K562 (cell line): ENCODE measurements around the gene HBB.

Experiments used
- EWSR1 ChIP-seq: fragments of 450-650 bp; IDR thresholded peaks from 2 replicates; pipeline ENCODE4 v1.6.1; 2018; ENCODE audit warnings: borderline replicate concordance, mild to moderate bottlenecking, low read depth, moderate library complexity; ENCODE audit not compliant: partially characterized antibody
- FOXP1 ChIP-seq: sonication (generic); formaldehyde crosslinking; IDR thresholded peaks from 2 replicates; pipeline ENCODE4 v1.8.0; 2022; ENCODE audit warnings: mild to moderate bottlenecking, missing genetic modification reagents
- FUS ChIP-seq: fragments of 200-400 bp; formaldehyde crosslinking; optimal IDR thresholded peaks from 2 replicates; pipeline ENCODE3; 2017; ENCODE audit warnings: low read depth, low read length
- GATA2 ChIP-seq: sonication (generic); formaldehyde crosslinking; IDR thresholded peaks from 2 replicates; pipeline ENCODE4 v1.4.0; 2020; ENCODE audit warnings: mild to moderate bottlenecking, missing genetic modification reagents
- NR2C1 ChIP-seq, 2 experiments: fragments of 450-650 bp; IDR thresholded peaks; 2 replicates each; pipeline ENCODE4 v1.6.1; 2017; ENCODE audit warnings: mild to moderate bottlenecking in 2 of 2, antibody characterized with exemption in 1 of 2, inconsistent platforms in 1 of 2, missing compliant biosample characterization in 1 of 2, missing genetic modification characterization in 1 of 2
- POLR2A ChIP-seq: fragments of 450-650 bp; conservative IDR thresholded peaks from 2 replicates; pipeline ENCODE4 v1.6.1; 2016
- POLR2AphosphoS5 ChIP-seq: IDR thresholded peaks from 2 replicates; pipeline ENCODE4 v1.6.1; 2011; ENCODE audit warnings: mild to moderate bottlenecking, low read depth, low read length, moderate library complexity; ENCODE audit not compliant: control insufficient read depth, insufficient read depth
- SMARCA5 ChIP-seq: fragments of 450-650 bp; IDR thresholded peaks from 2 replicates; pipeline ENCODE4 v1.6.1; 2016
- TF ChIP-seq, protein P1 (sequence below): IDR thresholded peaks from 2 replicates; pipeline ENCODE4 v1.6.1; 2011; ENCODE audit not compliant: insufficient read length; ENCODE audit errors: extremely low read depth

GRCh38 chr11:5192738-5193137 lies 34.1 kb downstream of the HBB start:
- no peak for TF ChIP-seq SMARCA5
- TF ChIP-seq, protein P1, sequence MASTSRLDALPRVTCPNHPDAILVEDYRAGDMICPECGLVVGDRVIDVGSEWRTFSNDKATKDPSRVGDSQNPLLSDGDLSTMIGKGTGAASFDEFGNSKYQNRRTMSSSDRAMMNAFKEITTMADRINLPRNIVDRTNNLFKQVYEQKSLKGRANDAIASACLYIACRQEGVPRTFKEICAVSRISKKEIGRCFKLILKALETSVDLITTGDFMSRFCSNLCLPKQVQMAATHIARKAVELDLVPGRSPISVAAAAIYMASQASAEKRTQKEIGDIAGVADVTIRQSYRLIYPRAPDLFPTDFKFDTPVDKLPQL: no peak
- TF ChIP-seq POLR2AphosphoS5: no peak
- TF ChIP-seq POLR2A: no peak
- no peak for TF ChIP-seq FOXP1 (CRISPR knock-in tag)
- no peak for TF ChIP-seq EWSR1
- no peak for TF ChIP-seq NR2C1 (IDR thresholded peaks at IDR 0.05)
- TF ChIP-seq NR2C1 (tag; IDR thresholded peaks at IDR 0.05): no peak
- no peak for TF ChIP-seq GATA2 (CRISPR knock-in tag)
- no peak for TF ChIP-seq FUS
